Muscle layer of duodenum (tissue), 2 donors: ENCODE results near the gene KLHL30.

Experiments
- H3K27ac ChIP-seq: one replicate; pipeline ENCODE4 v1.7.0; 2013; ENCODE audit warnings: mild to moderate bottlenecking, low read length
- H3K27me3 ChIP-seq: one replicate; pipeline ENCODE4 v1.7.0; 2013; ENCODE audit warnings: low read depth, mild to moderate bottlenecking, control low read depth, low read length
- H3K36me3 ChIP-seq, 2 donors: one replicate each; pipeline ENCODE4 v1.7.0; 2013; ENCODE audit warnings: low read length in 2 of 2, control low read depth in 1 of 2, mild to moderate bottlenecking in 1 of 2; ENCODE audit not compliant: insufficient read depth in 2 of 2, control insufficient read depth in 1 of 2
- H3K4me1 ChIP-seq, 2 donors: one replicate each; pipeline ENCODE4 v1.7.0; 2013; ENCODE audit warnings: low read length in 2 of 2, mild to moderate bottlenecking in 2 of 2, control low read depth in 1 of 2, moderate library complexity in 1 of 2; ENCODE audit not compliant: insufficient read depth in 2 of 2, control insufficient read depth in 1 of 2
- H3K4me3 ChIP-seq, 2 donors: one replicate each; pipeline ENCODE4 v1.7.0; 2013; ENCODE audit warnings: low read length in 2 of 2, low read depth in 1 of 2, mild to moderate bottlenecking in 1 of 2
- H3K9me3 ChIP-seq, 2 donors: one replicate each; pipeline ENCODE4 v1.7.0; 2013; ENCODE audit warnings: low read length in 2 of 2, control low read depth in 1 of 2, mild to moderate bottlenecking in 1 of 2; ENCODE audit not compliant: control insufficient read depth in 1 of 2
- donor health status: healthy.

The KLHL30 gene

GRCh38 chr2:238130696-238131628, 7.5 kb upstream of the KLHL30 start:
- Histone ChIP-seq H3K9me3 (no peaks in the 10 kb centered on the region), H3K4me1 (peaks cover 0 to 7% of the 10 kb centered on the region in 2 donors), H3K36me3 (peaks cover 0 to 3% of the 10 kb centered on the region in 2 donors), H3K27me3 (no peaks in the 10 kb centered on the region), H3K27ac (no peak overlapping the region), H3K4me3 (no peak overlapping the region)

- no peaks in the 10 kb centered on the region for H3K9me3 ChIP-seq
- H3K4me3 ChIP-seq = no peak overlapping the region
- peaks cover 0 to 6% of the 10 kb centered on the region in 2 donors for H3K4me1 ChIP-seq
- H3K27me3 ChIP-seq = no peaks in the 10 kb centered on the region
- H3K36me3 ChIP-seq = peaks cover 0 to 3% of the 10 kb centered on the region in 2 donors
- H3K27ac ChIP-seq = no peak overlapping the region
Observed at GRCh38 chr2:238131761-238132462, 6.6 kb upstream of the KLHL30 start.

GRCh38 chr2:238132463-238133450, 5.7 kb upstream of the KLHL30 start:
- Histone ChIP-seq H3K36me3 (peaks cover 0 to 3% of the 10 kb centered on the region in 2 donors), H3K4me1 (no peaks in the 10 kb centered on the region), H3K4me3 (no peak overlapping the region), H3K9me3 (no peaks in the 10 kb centered on the region), H3K27me3 (no peaks in the 10 kb centered on the region), H3K27ac (no peak overlapping the region)

GRCh38 chr2:238133499-238134392, 4.7 kb upstream of the KLHL30 start:
- Histone ChIP-seq H3K36me3 (peaks cover 0 to 3% of the 10 kb centered on the region in 2 donors), H3K4me1 (peaks cover 0 to 9% of the 10 kb centered on the region in 2 donors), H3K4me3 (no peak overlapping the region), H3K27me3 (no peaks in the 10 kb centered on the region), H3K27ac (no peak overlapping the region), H3K9me3 (no peaks in the 10 kb centered on the region)

GRCh38 chr2:238134393-238134785, 4.1 kb upstream of the KLHL30 start:
- no peaks in the 10 kb centered on the region for H3K27me3 ChIP-seq
- no peaks in the 10 kb centered on the region for H3K9me3 ChIP-seq
- peaks cover 0 to 14% of the 10 kb centered on the region in 2 donors for H3K4me1 ChIP-seq
- no peak overlapping the region for H3K27ac ChIP-seq
- no peak overlapping the region for H3K4me3 ChIP-seq
- peaks cover 0 to 3% of the 10 kb centered on the region in 2 donors for H3K36me3 ChIP-seq

- no peaks in the 10 kb centered on the region for H3K9me3 ChIP-seq
- H3K27me3 ChIP-seq = no peaks in the 10 kb centered on the region
- no peak overlapping the region for H3K27ac ChIP-seq
- H3K4me1 ChIP-seq = peaks cover 0 to 17% of the 10 kb centered on the region in 2 donors
- no peak overlapping the region for H3K4me3 ChIP-seq
- peaks cover 0 to 1% of the 10 kb centered on the region in 2 donors for H3K36me3 ChIP-seq
Observed at GRCh38 chr2:238135601-238136150, 2.8 kb upstream of the KLHL30 start.

GRCh38 chr2:238136820-238137537, 1.5 kb upstream of the KLHL30 start:
- peaks cover 0 to 3% of the 10 kb centered on the region in 2 donors for H3K36me3 ChIP-seq
- no peak overlapping the region for H3K4me3 ChIP-seq
- no peak overlapping the region for H3K27ac ChIP-seq
- no peaks in the 10 kb centered on the region for H3K27me3 ChIP-seq
- peaks cover 0 to 23% of the 10 kb centered on the region in 2 donors for H3K4me1 ChIP-seq
- H3K9me3 ChIP-seq = no peaks in the 10 kb centered on the region

- no peak overlapping the region for H3K4me3 ChIP-seq
- H3K27ac ChIP-seq = no peak overlapping the region
- H3K4me1 ChIP-seq = peaks cover 0 to 27% of the 10 kb centered on the region in 2 donors
- no peaks in the 10 kb centered on the region for H3K9me3 ChIP-seq
- peaks cover 0 to 3% of the 10 kb centered on the region in 2 donors for H3K36me3 ChIP-seq
- no peaks in the 10 kb centered on the region for H3K27me3 ChIP-seq
Observed at GRCh38 chr2:238137885-238138284, 583 bp upstream of the KLHL30 start.

GRCh38 chr2:238139196-238140039, 950 bp downstream of the KLHL30 start:
- no peaks in the 10 kb centered on the region for H3K27me3 ChIP-seq
- H3K4me1 ChIP-seq = peaks cover 0 to 34% of the 10 kb centered on the region in 2 donors
- H3K27ac ChIP-seq = no peak overlapping the region
- peak overlapping the region in 1 of 2 donors; percentile 45 for H3K4me3 ChIP-seq
- peaks cover 0 to 3% of the 10 kb centered on the region in 2 donors for H3K36me3 ChIP-seq
- no peaks in the 10 kb centered on the region for H3K9me3 ChIP-seq
